Spleen (tissue), 11 donors: Measurements from ENCODE around the gene DRAM1. TPM values are rescaled to one million over a fixed set of nuclear protein-coding genes. Genes with fewer than 3 reads are reported as not detected.

Source experiments
- DNase-seq: peaks from one replicate; pipeline ENCODE4 v3.0.0-alpha.2; 2020
- H3K27ac ChIP-seq, 8 donors: fragments of 200-600 bp; sonication (generic) in 7 of 8; 1 replicate in 4 of 8; 2 replicates in 4 of 8; pipeline versions ENCODE4 v1.5.0 to v1.8.0; 2016 to 2021; ENCODE audit warnings: inconsistent platforms in 4 of 8, mild to moderate bottlenecking in 4 of 8, moderate library complexity in 1 of 8
- H3K27me3 ChIP-seq, 7 donors: fragments of 200-600 bp; sonication (generic) in 6 of 7; replicated peaks in 1 of 7; 1 replicate in 4 of 7; 2 replicates in 3 of 7; pipeline versions ENCODE4 v1.5.0 to v1.8.0; 2016 to 2021; ENCODE audit warnings: inconsistent platforms in 3 of 7, mild to moderate bottlenecking in 1 of 7
- H3K36me3 ChIP-seq, 6 donors: fragments of 200-600 bp; sonication (generic) in 5 of 6; 1 replicate in 4 of 6; 2 replicates in 2 of 6; pipeline versions ENCODE4 v1.5.0 to v1.8.0; 2016 to 2021; ENCODE audit warnings: inconsistent platforms in 2 of 6
- H3K4me1 ChIP-seq, 6 donors: fragments of 200-600 bp; sonication (generic) in 5 of 6; 1 replicate in 3 of 6; 2 replicates in 3 of 6; pipeline versions ENCODE4 v1.5.0 to v1.8.0; 2016 to 2021; ENCODE audit warnings: inconsistent platforms in 3 of 6
- H3K4me3 ChIP-seq, 8 donors: fragments of 200-600 bp; sonication (generic) in 7 of 8; 1 replicate in 4 of 8; 2 replicates in 4 of 8; pipeline versions ENCODE4 v1.5.0 to v1.8.0; 2016 to 2021; ENCODE audit warnings: inconsistent platforms in 4 of 8, mild to moderate bottlenecking in 4 of 8, moderate library complexity in 2 of 8
- H3K9me3 ChIP-seq, 8 donors: fragments of 200-600 bp; sonication (generic) in 7 of 8; 1 replicate in 4 of 8; 2 replicates in 4 of 8; pipeline versions ENCODE4 v1.5.0 to v1.8.0; 2016 to 2021; ENCODE audit warnings: inconsistent platforms in 4 of 8
- POLR2A ChIP-seq, 3 donors: fragments of 450-650 bp; IDR thresholded peaks; one replicate each; pipeline ENCODE4 v1.5.1; 2017; ENCODE audit warnings: antibody characterized with exemption in 3 of 3, mild to moderate bottlenecking in 1 of 3
- POLR2AphosphoS5 ChIP-seq, 3 donors: sonication (generic); formaldehyde crosslinking; IDR thresholded peaks; one replicate each; pipeline ENCODE4 v1.5.1; 2017; ENCODE audit warnings: antibody characterized with exemption in 3 of 3
- WGBS, 5 donors: extraction: QIAGEN DNeasy Blood & Tissue Kit in 3 of 5; methylation state at CpG; one replicate each; pipeline versions ENCODE4 v1.1.5 to v1.1.7; 2013 to 2018; 5-methylcytosine and 5-hydroxymethylcytosine counted together
- intact Hi-C: fragments of 100-400 bp; cut with DNase I; formaldehyde crosslinking; loops from one replicate; pipeline ENCODE4 v1.15.0; 2023; ENCODE audit warnings: low total_unique reads
- polyA plus RNA-seq, 3 donors: library from polyadenylated mRNA; stranded (reverse); fragments of 200-250 nt; gene quantifications; one replicate each; pipeline ENCODE4 v1.2.1, GENCODE V29; 2013
- total RNA-seq, 7 donors: library from RNA; depleted of rRNA in 3 of 7; stranded (reverse); fragments of >200 nt in 3 of 7; fragmentation: NEBNext Ultra II Directional in 4 of 7; extraction: Animal tissue kit (Norgen Biotek cat#: 25700) in 4 of 7; gene quantifications; one replicate each; pipeline versions ENCODE4 v1.1.0 to v1.2.1, GENCODE V29; 2016 to 2021
- TF ChIP-seq, protein P1 (sequence below), 11 experiments: fragments of 200-600 bp in 7 of 11; fragments of 450-650 bp in 4 of 11; sonication (generic) in 4 of 11; IDR thresholded peaks in 8 of 11; conservative IDR thresholded peaks in 3 of 11; 1 replicate in 7 of 11; 2 replicates in 4 of 11; pipeline versions ENCODE4 v1.4.0 to v1.8.0; 2016 to 2021; ENCODE audit warnings: antibody characterized with exemption in 11 of 11, inconsistent platforms in 4 of 11, mild to moderate bottlenecking in 1 of 11
- donor health status: healthy with polysubstance abuse.
- donor health status: DM: no; HTN: no; CAD: no; lungs with moderate emphysema.
- donor health status: DM: no; HTN: no; CAD: no.
- donor health status: Bipolar disorder and iron deficiency.
- donor health status: healthy.
- donor health status: DM: no; HTN: no; CAD: no.
- donor health status: DM: yes; HTN: yes; CAD: no.

DRAM1 gene
- total and polyA plus RNA-seq, 10 donors: 8.4 to 43.1 (median 19.1) TPM

DNA sequence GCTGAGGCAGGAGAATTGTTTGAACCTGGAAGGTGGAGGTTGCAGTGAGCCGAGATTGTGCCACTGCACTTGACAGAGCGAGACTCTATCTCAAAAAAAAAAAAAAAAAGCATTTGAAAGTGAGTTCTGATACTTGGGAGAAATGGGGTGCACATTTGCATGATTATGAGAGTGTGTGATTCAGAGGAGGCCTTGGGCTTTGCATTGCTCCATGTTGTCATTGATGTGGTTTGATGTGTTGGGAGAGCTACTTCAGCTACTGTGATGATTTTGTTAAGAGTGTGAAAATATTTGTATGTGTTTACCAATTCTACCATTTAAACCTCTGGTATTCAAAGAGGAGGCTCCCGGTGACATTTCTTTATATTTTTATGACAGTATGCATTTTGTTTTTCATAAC lies 24.4 kb downstream of the DRAM1 start:
- H3K9me3 ChIP-seq: no peaks in the 10 kb centered on the region
- peak overlapping the region in 1 of 8 donors; percentile 77 for H3K27ac ChIP-seq
- TF ChIP-seq, protein P1, sequence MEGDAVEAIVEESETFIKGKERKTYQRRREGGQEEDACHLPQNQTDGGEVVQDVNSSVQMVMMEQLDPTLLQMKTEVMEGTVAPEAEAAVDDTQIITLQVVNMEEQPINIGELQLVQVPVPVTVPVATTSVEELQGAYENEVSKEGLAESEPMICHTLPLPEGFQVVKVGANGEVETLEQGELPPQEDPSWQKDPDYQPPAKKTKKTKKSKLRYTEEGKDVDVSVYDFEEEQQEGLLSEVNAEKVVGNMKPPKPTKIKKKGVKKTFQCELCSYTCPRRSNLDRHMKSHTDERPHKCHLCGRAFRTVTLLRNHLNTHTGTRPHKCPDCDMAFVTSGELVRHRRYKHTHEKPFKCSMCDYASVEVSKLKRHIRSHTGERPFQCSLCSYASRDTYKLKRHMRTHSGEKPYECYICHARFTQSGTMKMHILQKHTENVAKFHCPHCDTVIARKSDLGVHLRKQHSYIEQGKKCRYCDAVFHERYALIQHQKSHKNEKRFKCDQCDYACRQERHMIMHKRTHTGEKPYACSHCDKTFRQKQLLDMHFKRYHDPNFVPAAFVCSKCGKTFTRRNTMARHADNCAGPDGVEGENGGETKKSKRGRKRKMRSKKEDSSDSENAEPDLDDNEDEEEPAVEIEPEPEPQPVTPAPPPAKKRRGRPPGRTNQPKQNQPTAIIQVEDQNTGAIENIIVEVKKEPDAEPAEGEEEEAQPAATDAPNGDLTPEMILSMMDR (IDR thresholded peaks at IDR 0.05 in 8 of 11, conservative IDR thresholded peaks at IDR 0.05 in 3 of 11): no peak
- TF ChIP-seq POLR2AphosphoS5 (IDR thresholded peaks at IDR 0.05) (no peak), POLR2A (IDR thresholded peaks at IDR 0.05) (no peak)
- no peak for DNase-seq
- no peak overlapping the region for H3K4me3 ChIP-seq
- no peaks in the 10 kb centered on the region for H3K27me3 ChIP-seq
- 56 to 81% (median 73%) methylated on average over 3 of the region's 3 CpGs for WGBS, 5 donors
- peaks cover 0 to 20% (median 2%) of the 10 kb centered on the region in 6 donors for H3K4me1 ChIP-seq
- peaks cover 0 to 56% (median 10%) of the 10 kb centered on the region in 6 donors for H3K36me3 ChIP-seq
- intact Hi-C loops: no loop called here

DNA sequence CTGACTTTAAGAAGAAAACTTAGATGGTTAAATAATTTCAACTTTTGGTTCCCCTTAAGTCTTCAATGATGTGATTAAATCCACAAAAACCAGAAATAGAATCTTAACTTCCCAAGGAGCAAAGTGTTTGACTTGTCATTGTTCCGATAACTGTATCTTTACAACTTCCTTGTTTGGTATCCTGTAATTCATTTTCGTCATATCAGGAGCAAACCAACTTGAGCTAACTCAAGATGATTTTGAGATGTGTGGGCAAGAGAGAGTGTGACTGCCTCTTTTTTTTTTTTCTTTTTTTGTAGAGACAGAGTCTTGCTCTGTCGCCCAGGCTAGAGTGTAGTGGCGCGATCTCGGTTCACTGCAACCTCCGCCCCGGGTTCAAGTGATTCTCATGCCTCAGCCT lies 25.3 kb downstream of the DRAM1 start:
- H3K9me3 ChIP-seq: no peaks in the 10 kb centered on the region

DNA sequence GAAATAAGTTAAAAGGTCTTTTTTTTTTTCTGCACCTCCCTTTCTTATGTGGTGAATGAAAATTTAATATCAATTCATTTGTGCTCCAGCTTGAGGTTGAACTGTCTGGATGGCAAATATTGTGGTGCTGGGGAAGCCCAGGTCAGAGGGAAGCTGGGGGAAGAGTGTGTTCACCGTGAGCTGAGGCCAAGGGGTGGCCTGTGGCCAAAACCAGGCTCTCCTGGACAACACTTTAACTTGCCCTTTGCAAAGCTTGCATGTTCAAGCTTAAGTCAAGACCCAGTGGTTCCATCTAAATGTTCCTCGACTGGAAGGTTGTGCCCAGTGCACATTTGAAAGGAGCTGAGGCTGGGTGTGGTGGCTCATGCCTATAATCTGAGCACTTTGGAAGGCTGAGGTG lies 28.8 kb downstream of the DRAM1 start:
- Histone ChIP-seq H3K4me3 (no peak overlapping the region), H3K27ac (no peak overlapping the region), H3K9me3 (no peaks in the 10 kb centered on the region), H3K36me3 (peaks cover 0 to 39% (median 5%) of the 10 kb centered on the region in 6 donors), H3K4me1 (peaks cover 0 to 45% (median 8%) of the 10 kb centered on the region in 6 donors), H3K27me3 (no peaks in the 10 kb centered on the region)
- intact Hi-C loops: no loop called here
- WGBS, 5 donors: 61 to 91% (median 81%) methylated on average over 2 of the region's 2 CpGs
- DNase-seq: no peak
- TF ChIP-seq POLR2A (IDR thresholded peaks at IDR 0.05) (no peak), POLR2AphosphoS5 (IDR thresholded peaks at IDR 0.05) (no peak)
- TF ChIP-seq, protein P1 (IDR thresholded peaks at IDR 0.05 in 8 of 11, conservative IDR thresholded peaks at IDR 0.05 in 3 of 11): no peak

More for the DNA sequence above, 25.3 kb downstream of the DRAM1 start:
- DNase-seq: no peak
- 39 to 69% (median 52%) methylated on average over 8 of the region's 8 CpGs for WGBS, 5 donors
- intact Hi-C loops: no loop called here
- Histone ChIP-seq H3K4me3 (no peak overlapping the region), H3K27ac (peak overlapping the region in 6 of 8 donors; percentile 22 to 77 (median 68)), H3K36me3 (peaks cover 0 to 57% (median 10%) of the 10 kb centered on the region in 6 donors), H3K27me3 (no peaks in the 10 kb centered on the region), H3K4me1 (peaks cover 0 to 20% (median 2%) of the 10 kb centered on the region in 6 donors)
- TF ChIP-seq, protein P1 (IDR thresholded peaks at IDR 0.05 in 8 of 11, conservative IDR thresholded peaks at IDR 0.05 in 3 of 11): no peak
- TF ChIP-seq POLR2AphosphoS5 (IDR thresholded peaks at IDR 0.05): no peak
- TF ChIP-seq POLR2A (IDR thresholded peaks at IDR 0.05): no peak

DNA sequence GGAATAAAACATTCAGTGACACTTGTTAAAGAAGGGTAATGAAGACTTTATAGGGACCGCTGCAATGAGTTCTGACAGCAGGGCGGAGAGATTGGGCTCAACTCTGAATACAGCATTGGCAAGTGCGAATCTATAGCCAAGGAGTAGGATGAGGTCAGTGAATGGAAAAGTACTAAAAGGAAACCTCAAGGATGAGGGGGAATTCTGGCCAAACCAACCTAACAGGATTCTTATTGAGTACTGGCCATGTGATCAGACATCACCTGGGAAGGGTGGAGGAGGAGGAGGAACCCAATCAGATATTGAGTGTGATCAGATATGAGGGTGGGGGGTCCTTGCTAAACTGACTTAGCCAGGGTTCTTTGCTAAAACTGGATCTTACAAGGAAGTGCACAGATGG lies 31.0 kb downstream of the DRAM1 start:
- DNase-seq: no peak
- H3K9me3 ChIP-seq: no peaks in the 10 kb centered on the region
- no peak overlapping the region for H3K27ac ChIP-seq
- TF ChIP-seq, protein P1 (IDR thresholded peaks at IDR 0.05 in 8 of 11, conservative IDR thresholded peaks at IDR 0.05 in 3 of 11): no peak
- TF ChIP-seq POLR2A (IDR thresholded peaks at IDR 0.05): no peak
- TF ChIP-seq POLR2AphosphoS5 (IDR thresholded peaks at IDR 0.05): no peak
- no peak overlapping the region for H3K4me3 ChIP-seq
- 95 to 100% (median 97%) methylated on average over 3 of the region's 3 CpGs for WGBS, 5 donors
- H3K27me3 ChIP-seq: no peaks in the 10 kb centered on the region
- H3K36me3 ChIP-seq: peaks cover 0 to 32% (median 0%) of the 10 kb centered on the region in 6 donors
- peaks cover 0 to 28% (median 5%) of the 10 kb centered on the region in 6 donors for H3K4me1 ChIP-seq
- intact Hi-C loops: no loop called here
